Measurements from ENCODE around the gene KCTD17.

The KCTD17 gene

DNA sequence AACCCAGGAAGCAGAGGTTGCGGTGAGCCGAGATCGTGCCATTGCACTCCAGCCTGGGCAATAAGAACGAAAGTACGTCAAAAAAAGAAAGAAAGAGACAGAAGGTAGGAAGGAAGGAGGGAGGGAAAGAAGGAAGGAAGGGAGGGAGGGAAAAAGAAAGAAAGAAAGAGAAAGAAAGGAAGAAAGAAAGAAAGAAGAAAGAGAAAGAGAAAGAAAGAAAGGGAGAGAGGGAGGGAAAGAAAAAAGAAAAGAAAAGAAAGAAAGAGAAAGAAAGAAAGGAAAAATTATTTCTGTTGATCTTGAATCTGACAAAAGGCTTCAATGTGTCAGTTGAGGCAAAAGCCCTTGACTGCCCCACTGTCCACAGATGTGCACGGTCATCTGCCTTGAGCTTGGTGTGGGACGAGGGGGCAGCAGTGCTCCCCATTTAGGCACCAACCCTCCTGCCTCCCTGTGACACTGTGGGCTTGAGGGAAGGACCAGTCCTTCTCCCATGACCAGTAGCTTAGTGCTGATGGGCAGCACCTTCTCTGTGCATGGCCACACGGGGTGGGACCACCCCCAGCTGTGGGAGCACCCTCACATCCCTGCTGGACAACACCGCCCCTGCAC lies 24.4 kb downstream of the KCTD17 start:
- Histone ChIP-seq H3K4me1 (no peaks in the 10 kb centered on the region), H3K4me3 (no peak overlapping the region), H3K36me3 (no peaks in the 10 kb centered on the region), H3K27me3 (peaks cover 0 to 56% of the 10 kb centered on the region in 2 donors), H3K9me3 (no peaks in the 10 kb centered on the region), H3K27ac (no peak overlapping the region)
- DNase-seq, result no peak
- TF ChIP-seq, protein P1, sequence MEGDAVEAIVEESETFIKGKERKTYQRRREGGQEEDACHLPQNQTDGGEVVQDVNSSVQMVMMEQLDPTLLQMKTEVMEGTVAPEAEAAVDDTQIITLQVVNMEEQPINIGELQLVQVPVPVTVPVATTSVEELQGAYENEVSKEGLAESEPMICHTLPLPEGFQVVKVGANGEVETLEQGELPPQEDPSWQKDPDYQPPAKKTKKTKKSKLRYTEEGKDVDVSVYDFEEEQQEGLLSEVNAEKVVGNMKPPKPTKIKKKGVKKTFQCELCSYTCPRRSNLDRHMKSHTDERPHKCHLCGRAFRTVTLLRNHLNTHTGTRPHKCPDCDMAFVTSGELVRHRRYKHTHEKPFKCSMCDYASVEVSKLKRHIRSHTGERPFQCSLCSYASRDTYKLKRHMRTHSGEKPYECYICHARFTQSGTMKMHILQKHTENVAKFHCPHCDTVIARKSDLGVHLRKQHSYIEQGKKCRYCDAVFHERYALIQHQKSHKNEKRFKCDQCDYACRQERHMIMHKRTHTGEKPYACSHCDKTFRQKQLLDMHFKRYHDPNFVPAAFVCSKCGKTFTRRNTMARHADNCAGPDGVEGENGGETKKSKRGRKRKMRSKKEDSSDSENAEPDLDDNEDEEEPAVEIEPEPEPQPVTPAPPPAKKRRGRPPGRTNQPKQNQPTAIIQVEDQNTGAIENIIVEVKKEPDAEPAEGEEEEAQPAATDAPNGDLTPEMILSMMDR (IDR thresholded peaks at IDR 0.05), result no peak
- intact Hi-C loops (cut with DNase I; ENCODE audit: low total_unique reads), result no loop called here

DNA sequence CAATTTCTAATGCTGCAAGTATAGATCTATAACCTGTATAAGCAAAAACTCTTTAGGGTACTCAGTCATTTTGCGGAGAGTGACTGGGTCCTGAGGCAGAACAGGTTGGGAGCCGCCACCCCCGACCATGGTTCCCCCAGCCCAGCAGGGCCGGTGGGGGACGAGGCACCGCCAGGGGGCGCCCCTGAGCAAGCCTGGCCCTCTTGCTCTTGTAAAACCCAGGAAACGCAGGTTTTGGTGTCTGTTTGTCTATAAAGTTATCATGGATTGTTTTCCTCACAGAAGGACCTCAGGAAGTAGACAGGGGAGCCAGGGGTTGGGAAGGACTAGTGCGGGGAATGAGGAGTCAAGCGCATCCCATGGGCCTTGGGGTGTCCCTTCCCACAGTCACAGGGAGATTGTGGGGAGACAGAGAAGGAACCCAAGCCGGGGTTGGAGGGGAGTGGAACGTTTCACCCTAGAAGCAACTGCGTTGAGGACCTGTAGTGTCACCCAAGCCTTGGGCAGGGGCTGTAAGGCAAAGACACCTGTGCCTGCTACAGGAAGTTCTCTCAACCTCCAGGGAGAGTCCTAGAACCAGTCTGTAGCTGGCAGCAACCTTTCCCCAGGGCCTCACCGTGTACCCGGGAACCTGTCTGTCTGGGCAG lies 26.4 kb downstream of the KCTD17 start:
- H3K9me3 ChIP-seq, result no peaks in the 10 kb centered on the region
- intact Hi-C loops (cut with DNase I; ENCODE audit: low total_unique reads), result no loop called here
- no peak overlapping the region for H3K4me3 ChIP-seq
- DNase-seq, result no peak
- TF ChIP-seq, protein P1 (IDR thresholded peaks at IDR 0.05), result peak; percentile 54 to 74
- H3K4me1 ChIP-seq, result no peaks in the 10 kb centered on the region
- peaks cover 0 to 66% of the 10 kb centered on the region in 2 donors for H3K27me3 ChIP-seq
- no peaks in the 10 kb centered on the region for H3K36me3 ChIP-seq
- H3K27ac ChIP-seq, result no peak overlapping the region

DNA sequence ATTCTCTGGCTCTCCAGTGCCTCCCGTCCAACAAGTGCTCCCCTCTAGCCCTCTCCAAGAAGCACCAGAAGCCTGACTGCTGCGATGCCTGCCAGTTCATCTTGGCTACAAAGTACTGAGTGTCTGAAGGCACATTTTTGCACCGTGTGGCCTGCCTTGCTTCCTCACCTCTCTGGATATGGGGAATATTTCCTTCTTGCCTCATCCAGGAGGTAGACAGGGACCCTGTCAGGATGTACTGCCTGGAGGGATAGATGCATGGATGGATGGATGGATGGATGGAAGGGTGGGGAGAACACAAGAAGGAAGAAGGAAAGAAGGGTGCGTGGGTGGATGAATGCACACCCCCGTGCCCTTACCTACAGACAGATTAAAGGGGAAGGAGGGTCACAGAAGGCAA lies 27.6 kb downstream of the KCTD17 start:
- Histone ChIP-seq H3K27ac (no peak overlapping the region), H3K36me3 (no peaks in the 10 kb centered on the region), H3K4me3 (no peak overlapping the region), H3K9me3 (no peaks in the 10 kb centered on the region), H3K27me3 (peaks cover 0 to 67% of the 10 kb centered on the region in 2 donors), H3K4me1 (no peaks in the 10 kb centered on the region)
- no peak for DNase-seq
- TF ChIP-seq, protein P1 (IDR thresholded peaks at IDR 0.05), result no peak
- intact Hi-C loops (cut with DNase I; ENCODE audit: low total_unique reads), result no loop called here

DNA sequence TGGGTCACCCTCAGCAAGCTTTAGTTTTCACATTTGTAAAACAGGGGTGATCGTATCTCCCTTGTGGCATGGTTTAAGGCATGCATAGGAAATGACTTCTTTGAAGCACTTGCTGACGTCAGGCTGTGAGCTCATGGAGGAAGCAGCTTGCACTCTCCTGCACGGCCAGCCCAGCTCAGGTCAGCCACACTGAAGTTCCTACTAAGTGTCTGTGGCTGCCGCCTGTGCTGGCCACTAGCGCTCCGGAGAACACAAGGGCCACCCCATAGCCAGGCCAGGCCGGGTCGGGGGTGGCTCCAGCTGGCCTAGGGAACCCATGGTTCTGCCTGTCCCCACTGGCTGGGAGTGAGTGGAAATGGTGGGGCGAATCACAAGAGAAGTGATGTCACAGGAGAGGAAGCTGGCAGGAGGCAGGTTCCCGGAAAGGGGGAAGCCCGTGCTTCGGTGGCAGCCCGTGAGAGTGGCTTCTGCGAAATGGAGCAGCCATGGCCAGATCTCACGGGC lies 28.2 kb downstream of the KCTD17 start:
- H3K4me3 ChIP-seq, result no peak overlapping the region
- no peaks in the 10 kb centered on the region for H3K4me1 ChIP-seq
- no peaks in the 10 kb centered on the region for H3K9me3 ChIP-seq
- peaks cover 0 to 67% of the 10 kb centered on the region in 2 donors for H3K27me3 ChIP-seq
- no peak for DNase-seq
- TF ChIP-seq, protein P1 (IDR thresholded peaks at IDR 0.05), result no peak
- intact Hi-C loops (cut with DNase I; ENCODE audit: low total_unique reads), result no loop called here
- H3K36me3 ChIP-seq, result no peaks in the 10 kb centered on the region
- no peak overlapping the region for H3K27ac ChIP-seq

DNA sequence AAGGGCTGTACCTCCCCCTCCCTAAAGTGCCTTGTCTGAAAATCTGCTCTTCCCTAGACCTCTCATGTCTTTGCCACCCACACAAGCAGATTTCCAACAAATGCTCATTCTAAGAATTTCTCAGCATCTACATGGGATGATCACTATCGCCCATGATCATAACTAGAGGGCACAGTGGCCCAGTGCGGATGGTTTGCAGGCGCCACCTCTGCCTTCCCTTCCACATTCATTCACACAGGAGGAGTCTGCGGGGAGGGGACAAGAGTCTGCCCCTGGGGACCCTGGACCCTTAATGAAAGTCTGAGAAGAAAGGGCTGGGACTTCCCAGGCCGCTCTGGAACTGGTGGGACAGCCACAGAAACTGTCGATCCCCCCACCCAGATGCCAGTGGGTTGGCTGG lies 28.9 kb downstream of the KCTD17 start:
- no peak overlapping the region for H3K27ac ChIP-seq
- H3K9me3 ChIP-seq, result no peaks in the 10 kb centered on the region
- H3K27me3 ChIP-seq, result peaks cover 0 to 66% of the 10 kb centered on the region in 2 donors
- intact Hi-C loops (cut with DNase I; ENCODE audit: low total_unique reads), result no loop called here
- H3K36me3 ChIP-seq, result no peaks in the 10 kb centered on the region
- DNase-seq, result no peak
- no peaks in the 10 kb centered on the region for H3K4me1 ChIP-seq
- H3K4me3 ChIP-seq, result no peak overlapping the region
- TF ChIP-seq, protein P1 (IDR thresholded peaks at IDR 0.05), result no peak
